Measurements from ENCODE around the gene THSD8. TPM values are rescaled to one million over a fixed set of nuclear protein-coding genes. Genes with fewer than 3 reads are reported as not detected.
A peak's percentile ranks its signal among the peaks of the same experiment; 100 is the strongest.

THSD8 gene
- 1 to 10 TPM in 2 of 6 donors, not detected in 4; 4.6 to 6.0 TPM for total RNA-seq

DNA sequence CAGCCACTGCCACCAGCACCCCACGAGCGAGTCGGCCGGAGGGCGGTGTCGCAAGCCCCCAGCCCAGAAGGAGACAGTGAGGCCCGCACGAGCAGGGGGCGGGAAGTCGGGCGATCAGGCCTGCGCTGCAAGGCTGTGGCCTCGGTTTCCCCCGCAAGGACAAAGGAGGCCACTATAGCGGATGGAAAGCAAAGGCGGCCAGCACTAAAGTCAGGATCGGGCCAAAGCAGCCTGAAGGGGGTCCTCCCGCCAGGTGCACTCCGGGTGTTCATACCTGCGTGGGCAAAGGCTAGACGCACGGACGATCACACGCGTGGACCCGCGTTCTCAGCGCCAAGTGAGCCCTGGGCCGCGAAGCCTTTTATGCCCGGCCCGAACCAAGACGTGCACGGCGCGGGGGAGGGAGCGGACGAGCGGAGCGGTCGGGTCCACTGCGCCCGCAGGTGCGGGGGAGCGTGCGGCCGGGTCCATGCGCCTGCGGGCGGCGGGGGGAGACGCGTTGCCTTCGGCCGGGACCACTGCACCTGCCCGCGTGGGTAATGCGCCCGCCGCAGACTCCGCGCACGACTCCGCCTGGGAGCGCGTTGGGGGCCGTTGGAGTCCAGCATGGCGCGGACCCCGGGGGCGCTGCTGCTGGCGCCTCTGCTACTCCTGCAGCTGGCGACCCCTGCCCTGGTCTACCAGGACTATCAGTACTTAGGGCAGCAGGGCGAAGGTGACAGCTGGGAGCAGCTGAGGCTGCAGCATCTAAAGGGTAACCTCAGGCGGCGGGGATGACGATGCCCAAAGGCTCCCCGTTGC, at the start of gene THSD8, which contains the start of gene PRDX2:
THSD8 (plus strand) TSS at position 604 of the 801 bp plus-strand sequence; CDS start at position 607, 3 bp downstream.
PRDX2 (minus strand) TSS at position 335 of the 801 bp plus-strand sequence. CDS start 539 bp downstream, outside the sequence.
- no peaks in the 10 kb centered on the region for H3K9me3 ChIP-seq
- H3K27ac ChIP-seq = peak within 1 kb of the TSS; percentile 40 to 83 (median 82)
- DNase-seq (peak; percentile 70 to 95), ATAC-seq (ENCODE audit: low FRiP score in 2 of 2) (peak; percentile 87 to 90)
- H3K27me3 ChIP-seq = no peaks in the 10 kb centered on the region
- WGBS, 2 donors = 0 to 1% methylated on average over 12 to 19 of the region's 78 CpGs
- peaks cover 0 to 20% (median 11%) of the 10 kb centered on the region in 4 donors for H3K36me3 ChIP-seq
- peak within 1 kb of the TSS; percentile 67 to 83 (median 76) for H3K4me3 ChIP-seq
- H3K4me1 ChIP-seq = peaks cover 20 to 33% (median 24%) of the 10 kb centered on the region in 4 donors
- TF ChIP-seq POLR2A (IDR thresholded peaks at IDR 0.05) (peak in 3 of 4 donors; percentile 82 to 95 (median 83)), POLR2AphosphoS5 (IDR thresholded peaks at IDR 0.05) (peak; percentile 86 to 95), EP300 (IDR thresholded peaks at IDR 0.05) (peak in 1 of 4 donors; percentile 12)
- TF ChIP-seq, protein P1, sequence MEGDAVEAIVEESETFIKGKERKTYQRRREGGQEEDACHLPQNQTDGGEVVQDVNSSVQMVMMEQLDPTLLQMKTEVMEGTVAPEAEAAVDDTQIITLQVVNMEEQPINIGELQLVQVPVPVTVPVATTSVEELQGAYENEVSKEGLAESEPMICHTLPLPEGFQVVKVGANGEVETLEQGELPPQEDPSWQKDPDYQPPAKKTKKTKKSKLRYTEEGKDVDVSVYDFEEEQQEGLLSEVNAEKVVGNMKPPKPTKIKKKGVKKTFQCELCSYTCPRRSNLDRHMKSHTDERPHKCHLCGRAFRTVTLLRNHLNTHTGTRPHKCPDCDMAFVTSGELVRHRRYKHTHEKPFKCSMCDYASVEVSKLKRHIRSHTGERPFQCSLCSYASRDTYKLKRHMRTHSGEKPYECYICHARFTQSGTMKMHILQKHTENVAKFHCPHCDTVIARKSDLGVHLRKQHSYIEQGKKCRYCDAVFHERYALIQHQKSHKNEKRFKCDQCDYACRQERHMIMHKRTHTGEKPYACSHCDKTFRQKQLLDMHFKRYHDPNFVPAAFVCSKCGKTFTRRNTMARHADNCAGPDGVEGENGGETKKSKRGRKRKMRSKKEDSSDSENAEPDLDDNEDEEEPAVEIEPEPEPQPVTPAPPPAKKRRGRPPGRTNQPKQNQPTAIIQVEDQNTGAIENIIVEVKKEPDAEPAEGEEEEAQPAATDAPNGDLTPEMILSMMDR (IDR thresholded peaks at IDR 0.05) = peak in 2 of 6 experiments; percentile 17 to 28

DNA sequence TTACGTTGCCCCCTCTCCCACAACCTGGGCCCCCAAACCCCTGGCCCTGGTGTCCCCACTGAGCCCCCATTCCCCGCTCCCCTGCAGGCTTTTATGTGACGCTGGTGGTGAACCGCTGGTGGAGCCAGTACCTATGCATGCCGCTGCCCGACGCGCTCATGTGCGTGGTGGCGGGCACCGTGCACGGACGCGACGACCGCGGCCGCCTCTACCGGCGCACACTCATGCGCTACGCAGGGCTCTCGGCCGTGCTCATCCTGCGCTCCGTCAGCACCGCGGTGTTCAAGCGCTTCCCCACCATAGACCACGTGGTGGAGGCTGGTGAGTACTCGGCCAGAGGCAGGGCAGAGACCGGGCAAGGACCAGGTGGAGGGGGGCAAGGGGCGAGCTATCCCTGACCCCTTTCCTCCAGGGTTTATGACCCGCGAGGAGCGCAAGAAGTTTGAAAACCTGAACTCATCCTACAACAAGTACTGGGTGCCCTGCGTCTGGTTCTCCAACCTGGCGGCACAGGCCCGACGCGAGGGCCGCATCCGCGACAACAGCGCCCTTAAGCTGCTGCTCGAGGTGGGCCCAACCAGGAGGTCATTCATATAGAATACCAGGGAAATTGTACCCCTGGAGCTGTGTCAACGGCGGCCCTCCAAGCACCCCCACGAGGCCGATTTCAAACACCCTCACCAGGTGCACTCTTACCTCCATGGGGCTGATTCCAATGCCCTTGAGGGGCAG, 47.2 kb upstream of the THSD8 start:
- TF ChIP-seq, protein P1 (IDR thresholded peaks at IDR 0.05) = no peak
- no peak for TF ChIP-seq POLR2A (IDR thresholded peaks at IDR 0.05)
- TF ChIP-seq EP300 (IDR thresholded peaks at IDR 0.05) = no peak
- TF ChIP-seq POLR2AphosphoS5 (IDR thresholded peaks at IDR 0.05) = no peak
- DNase-seq (peak in 1 of 2 donors; percentile 66), ATAC-seq (ENCODE audit: low FRiP score in 2 of 2) (no peak)
- Histone ChIP-seq H3K4me1 (peaks cover 11 to 21% (median 18%) of the 10 kb centered on the region in 4 donors), H3K4me3 (no peak overlapping the region), H3K9me3 (no peaks in the 10 kb centered on the region), H3K27ac (no peak overlapping the region), H3K36me3 (no peaks in the 10 kb centered on the region), H3K27me3 (no peaks in the 10 kb centered on the region)
- 66 to 67% methylated on average over 26 to 30 of the region's 50 CpGs for WGBS, 2 donors

DNA sequence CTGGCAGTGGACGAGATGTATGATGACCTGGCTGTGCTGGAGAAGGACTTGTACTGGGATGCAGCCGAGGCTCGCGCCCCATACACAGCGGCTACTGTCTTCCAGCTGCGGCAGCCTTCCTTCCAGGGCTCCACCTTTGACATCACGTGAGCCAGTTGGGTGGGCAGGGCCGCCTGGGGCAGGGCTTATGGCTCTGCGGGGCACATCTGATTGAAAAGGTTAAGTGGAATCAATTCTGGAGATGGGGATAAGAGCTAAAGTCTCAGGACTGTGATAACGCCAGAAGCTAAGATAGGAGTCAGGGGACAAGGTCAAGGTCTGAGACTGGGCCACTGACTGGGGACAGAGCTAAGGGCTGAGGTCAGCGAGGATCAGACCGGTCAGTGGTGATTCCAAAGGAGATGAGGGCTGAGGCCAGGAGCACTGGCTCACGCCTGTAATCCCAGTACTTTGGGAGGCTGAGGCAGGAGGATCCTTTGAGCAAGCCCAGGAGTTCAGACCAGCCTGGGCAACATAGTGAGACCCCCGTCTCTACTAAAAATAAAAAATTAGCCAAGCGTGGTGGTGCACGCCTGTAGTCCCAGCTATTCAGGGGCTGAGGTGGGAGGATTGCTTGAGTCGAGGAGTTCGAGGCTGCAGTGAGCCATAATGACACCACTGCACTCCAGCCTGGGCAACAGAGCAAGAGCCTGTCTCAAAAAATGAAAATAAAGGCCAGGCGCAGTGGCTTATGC, 45.6 kb upstream of the THSD8 start:
- ATAC-seq (ENCODE audit: low FRiP score in 2 of 2) = no peak
- Histone ChIP-seq H3K36me3 (no peaks in the 10 kb centered on the region), H3K27ac (no peak overlapping the region), H3K27me3 (no peaks in the 10 kb centered on the region), H3K4me3 (no peak overlapping the region), H3K9me3 (no peaks in the 10 kb centered on the region), H3K4me1 (peaks cover 11 to 13% (median 12%) of the 10 kb centered on the region in 4 donors)
- TF ChIP-seq POLR2AphosphoS5 (IDR thresholded peaks at IDR 0.05) = no peak
- TF ChIP-seq EP300 (IDR thresholded peaks at IDR 0.05) = no peak
- no peak for TF ChIP-seq POLR2A (IDR thresholded peaks at IDR 0.05)
- TF ChIP-seq, protein P1 (IDR thresholded peaks at IDR 0.05) = no peak
- 83 to 89% methylated on average over 18 to 19 of the region's 19 CpGs for WGBS, 2 donors
- DNase-seq = peak in 1 of 2 donors; percentile 64

DNA sequence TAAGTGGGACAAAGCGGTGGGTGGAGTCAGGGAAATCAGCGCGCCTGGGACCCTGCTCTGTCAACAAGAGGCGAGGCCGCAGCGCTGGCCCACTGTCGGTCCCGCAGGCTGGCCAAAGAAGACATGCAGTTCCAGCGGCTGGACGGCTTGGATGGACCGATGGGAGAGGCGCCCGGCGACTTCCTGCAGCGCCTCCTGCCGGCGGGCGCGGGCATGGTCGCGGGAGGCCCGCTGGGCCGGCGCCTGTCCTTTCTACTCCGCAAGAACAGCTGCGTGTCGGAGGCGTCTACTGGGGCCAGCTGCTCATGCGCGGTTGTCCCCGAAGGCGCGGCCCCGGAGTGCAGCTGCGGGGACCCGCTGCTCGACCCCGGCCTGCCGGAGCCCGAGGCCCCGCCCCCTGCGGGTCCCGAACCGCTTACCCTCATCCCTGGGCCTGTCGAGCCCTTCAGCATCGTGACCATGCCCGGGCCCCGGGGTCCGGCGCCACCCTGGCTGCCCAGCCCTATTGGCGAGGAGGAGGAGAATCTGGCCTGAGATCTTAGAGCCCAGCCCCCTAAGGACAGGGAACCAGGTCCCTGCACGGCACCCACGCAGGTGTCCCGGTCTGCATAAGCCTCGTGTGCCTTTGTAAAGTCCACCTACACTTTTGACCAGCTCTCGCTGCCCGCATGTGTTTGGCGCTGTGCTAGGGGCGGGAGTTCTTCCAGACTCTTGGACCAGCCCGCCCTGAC, 44.2 kb upstream of the THSD8 start:
- H3K27ac ChIP-seq = peak overlapping the region in 1 of 4 donors; percentile 42
- no peaks in the 10 kb centered on the region for H3K9me3 ChIP-seq
- TF ChIP-seq, protein P1 (IDR thresholded peaks at IDR 0.05) = peak; percentile 92 to 97 (median 96)
- no peak for TF ChIP-seq POLR2AphosphoS5 (IDR thresholded peaks at IDR 0.05)
- WGBS, 2 donors = 1 to 8% methylated on average over 12 to 38 of the region's 60 CpGs
- ATAC-seq (ENCODE audit: low FRiP score in 2 of 2) (peak; percentile 76 to 93), DNase-seq (peak; percentile 77 to 95)
- H3K27me3 ChIP-seq = no peaks in the 10 kb centered on the region
- peaks cover 0 to 6% (median 2%) of the 10 kb centered on the region in 4 donors for H3K36me3 ChIP-seq
- peaks cover 11 to 13% (median 12%) of the 10 kb centered on the region in 4 donors for H3K4me1 ChIP-seq
- H3K4me3 ChIP-seq = peak overlapping the region; percentile 1 to 36 (median 33)
